HFF-Myc (cell line): ENCODE results near the gene CCDC197.

Experiments used
- DNase-seq: peaks from one replicate; pipeline ENCODE4 v3.0.0-alpha.2; 2011; ENCODE audit warnings: low read depth; ENCODE audit errors: extremely low read depth
- H3K4me3 ChIP-seq: replicated peaks from 2 replicates; pipeline ENCODE4 v1.5.1; 2011; ENCODE audit warnings: low read depth, mild to moderate bottlenecking, control low read depth, low read length
- TF ChIP-seq, protein P1 (sequence below): IDR thresholded peaks from 2 replicates; pipeline ENCODE4 v1.5.1; 2012; ENCODE audit warnings: mild to moderate bottlenecking, low read depth, low read length, control low read depth; ENCODE audit errors: missing control alignments

The CCDC197 gene

DNA sequence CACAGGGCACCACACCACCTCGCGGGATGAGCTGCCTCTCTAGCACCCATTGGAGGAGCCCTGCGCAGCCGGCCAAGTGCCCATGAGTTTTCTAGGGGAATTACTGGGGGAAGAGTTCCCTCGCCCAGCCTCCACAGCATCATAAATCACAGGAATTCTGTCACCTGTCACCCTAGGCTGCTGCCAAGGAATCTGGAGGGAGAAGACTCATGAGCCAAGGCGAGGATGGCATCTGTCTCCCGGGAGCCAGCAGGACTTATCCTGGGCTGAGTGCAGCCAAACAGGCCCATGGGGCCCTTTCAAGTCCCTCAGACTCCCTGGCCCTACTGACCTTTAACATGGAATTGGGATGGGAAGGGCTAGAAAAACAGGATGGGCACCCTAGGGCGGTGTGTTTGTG, 21.2 kb downstream of the CCDC197 start:
- DNase-seq = no peak
- H3K4me3 ChIP-seq = no peak overlapping the region
- TF ChIP-seq, protein P1, sequence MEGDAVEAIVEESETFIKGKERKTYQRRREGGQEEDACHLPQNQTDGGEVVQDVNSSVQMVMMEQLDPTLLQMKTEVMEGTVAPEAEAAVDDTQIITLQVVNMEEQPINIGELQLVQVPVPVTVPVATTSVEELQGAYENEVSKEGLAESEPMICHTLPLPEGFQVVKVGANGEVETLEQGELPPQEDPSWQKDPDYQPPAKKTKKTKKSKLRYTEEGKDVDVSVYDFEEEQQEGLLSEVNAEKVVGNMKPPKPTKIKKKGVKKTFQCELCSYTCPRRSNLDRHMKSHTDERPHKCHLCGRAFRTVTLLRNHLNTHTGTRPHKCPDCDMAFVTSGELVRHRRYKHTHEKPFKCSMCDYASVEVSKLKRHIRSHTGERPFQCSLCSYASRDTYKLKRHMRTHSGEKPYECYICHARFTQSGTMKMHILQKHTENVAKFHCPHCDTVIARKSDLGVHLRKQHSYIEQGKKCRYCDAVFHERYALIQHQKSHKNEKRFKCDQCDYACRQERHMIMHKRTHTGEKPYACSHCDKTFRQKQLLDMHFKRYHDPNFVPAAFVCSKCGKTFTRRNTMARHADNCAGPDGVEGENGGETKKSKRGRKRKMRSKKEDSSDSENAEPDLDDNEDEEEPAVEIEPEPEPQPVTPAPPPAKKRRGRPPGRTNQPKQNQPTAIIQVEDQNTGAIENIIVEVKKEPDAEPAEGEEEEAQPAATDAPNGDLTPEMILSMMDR = no peak

DNA sequence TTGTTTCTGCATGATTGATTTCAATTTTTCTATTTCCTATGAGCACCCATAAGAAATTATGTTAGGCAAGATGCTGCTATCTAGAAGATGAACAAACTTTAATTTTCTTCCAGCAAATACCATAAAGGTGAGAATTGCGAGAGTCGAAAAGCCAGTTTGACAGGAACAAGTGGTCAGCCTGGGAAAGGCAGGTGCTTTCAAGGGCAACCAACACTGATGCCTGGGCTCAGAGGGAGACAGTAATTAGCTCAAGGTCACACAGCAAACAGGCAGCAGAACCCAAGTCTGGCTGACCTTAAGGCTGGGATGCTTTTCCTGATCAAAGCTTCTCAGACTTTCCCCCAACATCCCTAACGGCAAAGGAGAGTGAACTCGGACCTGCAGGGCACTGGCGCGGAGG, 22.2 kb downstream of the CCDC197 start:
- no peak for DNase-seq
- TF ChIP-seq, protein P1 = no peak
- H3K4me3 ChIP-seq = no peak overlapping the region

DNA sequence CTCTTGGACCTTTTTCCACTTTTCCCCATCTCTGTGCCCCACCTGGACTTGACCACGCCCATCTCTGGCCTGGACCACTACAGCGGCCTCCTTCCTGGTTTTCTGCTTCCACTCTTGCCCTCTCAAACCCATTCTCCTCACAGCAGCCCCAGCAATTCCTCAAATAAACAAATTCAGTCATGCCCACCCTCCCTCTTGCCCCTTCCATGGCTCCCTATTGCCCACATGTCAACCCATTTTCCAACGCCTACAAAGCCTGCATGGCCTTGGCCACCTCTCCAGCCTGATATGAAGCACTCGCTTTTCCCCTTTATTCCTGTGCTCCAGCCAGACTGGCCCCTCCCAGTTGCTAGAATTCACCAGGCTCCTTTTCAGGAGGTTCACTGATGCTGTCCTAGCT, 23.2 kb downstream of the CCDC197 start:
- H3K4me3 ChIP-seq = no peak overlapping the region
- TF ChIP-seq, protein P1 = no peak
- DNase-seq = no peak

DNA sequence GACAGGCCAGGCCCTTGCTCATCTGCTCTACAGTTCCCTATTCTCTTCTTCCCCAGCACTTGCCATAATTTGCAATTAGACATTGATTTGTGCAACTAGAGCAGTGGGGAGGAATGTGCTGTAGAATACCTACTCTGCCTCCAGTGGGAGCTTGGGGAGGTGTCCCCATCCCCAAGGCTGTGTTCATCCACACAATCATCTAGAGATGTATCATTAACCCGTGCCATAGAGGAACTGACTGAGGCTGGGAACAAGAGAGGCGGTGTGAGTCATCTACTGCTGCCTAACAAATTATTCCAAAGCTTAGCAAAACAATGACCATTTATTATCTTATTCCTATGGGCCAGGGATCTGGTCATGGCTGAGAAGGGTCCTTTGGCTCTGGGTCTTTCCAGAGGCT, 23.9 kb downstream of the CCDC197 start:
- TF ChIP-seq, protein P1 = no peak
- no peak for DNase-seq
- no peak overlapping the region for H3K4me3 ChIP-seq

DNA sequence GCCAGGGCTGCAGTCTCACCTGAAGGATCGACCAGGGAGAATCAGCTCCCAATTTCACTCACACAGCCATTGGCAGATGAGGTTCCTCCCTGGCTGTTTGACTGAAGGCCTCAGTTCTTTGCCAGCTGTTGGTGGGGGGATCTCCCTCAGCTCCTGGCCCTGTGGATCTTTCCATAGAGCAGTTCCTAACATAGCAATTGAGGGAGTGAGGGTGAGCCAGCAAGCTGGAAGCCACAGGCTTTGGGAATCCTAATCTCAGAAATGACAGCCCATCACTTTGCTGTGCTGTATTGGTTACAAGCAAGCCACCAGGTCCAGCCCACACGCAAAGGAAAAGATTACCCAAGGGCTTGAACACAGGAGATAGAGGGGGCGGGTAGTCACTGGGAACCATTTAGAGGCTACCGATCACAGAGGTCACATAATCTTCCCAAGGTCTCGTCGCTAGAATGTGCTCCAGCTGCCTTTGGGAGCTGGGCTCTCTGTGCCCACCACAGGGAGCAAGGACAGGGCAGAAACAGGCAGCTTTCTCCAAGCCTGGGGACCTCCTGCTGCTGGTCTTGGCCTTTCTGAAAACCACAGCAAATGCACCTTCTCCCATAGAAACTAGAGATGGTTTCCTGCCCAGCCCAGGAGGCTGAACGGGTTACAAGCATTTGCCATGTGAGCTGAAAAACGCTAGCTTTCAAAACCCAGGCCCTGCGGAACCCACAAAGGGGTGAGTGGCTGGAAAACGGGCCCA, 24.5 kb downstream of the CCDC197 start:
- no peak overlapping the region for H3K4me3 ChIP-seq
- no peak for DNase-seq
- TF ChIP-seq, protein P1 = no peak

DNA sequence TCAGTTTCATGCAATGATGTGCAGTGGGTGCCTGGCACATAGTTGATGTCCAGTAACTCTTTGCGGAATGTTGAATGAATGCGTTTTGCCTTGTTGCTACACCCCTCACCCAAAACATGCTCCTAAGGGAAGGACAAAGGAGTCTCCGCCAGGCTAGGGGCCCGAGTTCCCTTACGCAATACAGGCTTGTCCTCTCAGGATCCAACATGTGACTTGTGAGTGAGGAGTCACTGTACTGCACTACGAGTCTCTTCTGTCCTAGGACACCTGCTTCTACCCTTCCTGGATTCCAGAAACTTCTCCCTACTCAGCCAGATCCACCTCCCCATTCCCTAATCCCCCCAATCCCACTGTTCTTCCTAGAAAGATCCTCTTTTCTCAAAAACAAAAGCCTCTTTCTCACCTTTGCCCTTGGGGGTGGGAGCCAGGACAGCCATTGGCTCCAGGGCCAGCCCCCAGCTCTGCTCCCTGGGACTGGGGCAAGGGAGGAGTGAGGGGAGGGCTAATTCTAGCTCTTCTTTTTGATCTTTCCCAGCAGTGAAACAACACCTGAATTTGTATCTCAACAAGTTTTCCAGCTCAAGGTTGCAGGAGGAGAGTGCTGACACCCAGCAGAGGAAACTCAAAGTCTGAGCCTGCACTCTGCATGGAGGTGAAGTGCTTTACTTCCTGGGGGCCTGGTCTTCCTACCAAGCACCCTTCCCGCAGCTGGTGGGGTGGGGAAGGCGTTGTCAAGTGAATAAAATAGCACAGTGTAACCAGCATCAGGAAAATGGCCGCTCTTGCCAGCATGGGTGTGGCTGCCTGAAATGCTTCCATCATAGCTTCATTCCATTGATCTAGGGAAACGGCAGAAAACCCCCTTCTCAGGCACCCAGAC, 25.7 kb downstream of the CCDC197 start:
- no peak overlapping the region for H3K4me3 ChIP-seq
- TF ChIP-seq, protein P1 = no peak
- DNase-seq = no peak
